Retinal pigment epithelial cell (primary cell): ENCODE measurements around the gene CACNG4.

Experiments
- DNase-seq: peaks from one replicate; pipeline ENCODE4 v3.0.0-alpha.2; 2010; ENCODE audit warnings: low read depth
- H3K4me3 ChIP-seq: 2 replicates; pipeline ENCODE4 v1.5.1; 2011; ENCODE audit warnings: mild to moderate bottlenecking, low read length, control low read depth, moderate library complexity
- TF ChIP-seq, protein P1 (sequence below): conservative IDR thresholded peaks from 2 replicates; pipeline ENCODE4 v1.5.1; 2011; ENCODE audit warnings: low read depth, low read length, control low read depth, inconsistent platforms

Gene CACNG4

DNA sequence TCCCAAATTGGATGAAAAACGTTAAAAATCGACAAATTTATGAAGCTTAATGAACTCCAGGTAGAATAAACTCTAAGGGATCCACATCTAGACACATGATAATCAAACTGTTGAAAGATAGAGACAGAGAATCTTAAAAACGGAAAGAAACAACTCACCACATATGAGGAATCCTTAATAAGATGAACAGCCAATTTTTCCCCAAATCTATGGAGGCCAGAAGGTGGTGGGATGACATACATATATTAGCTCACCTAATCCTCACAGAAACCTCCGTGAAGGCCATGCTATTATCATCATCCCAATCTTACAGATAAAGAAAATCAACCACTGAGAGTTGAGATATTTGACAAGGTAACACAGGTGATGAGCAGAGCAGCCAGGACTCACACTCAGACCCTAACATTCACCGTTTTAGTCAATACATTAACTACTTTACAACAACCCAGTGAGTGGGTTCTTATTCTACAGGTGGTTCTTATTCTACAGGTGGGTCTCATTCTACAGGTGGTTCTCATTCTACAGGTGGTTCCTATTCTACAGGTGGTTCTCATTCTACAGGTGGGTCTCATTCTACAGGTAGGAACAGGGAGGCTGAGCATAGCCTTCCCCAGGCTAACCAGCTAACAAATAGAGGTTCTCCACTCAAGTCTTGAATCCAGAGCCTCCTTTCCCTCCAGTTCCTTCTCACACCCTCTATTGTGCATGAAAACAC is 84.7 kb downstream of the CACNG4 start:
- no peak overlapping the region for H3K4me3 ChIP-seq
- no peak for DNase-seq
- TF ChIP-seq, protein P1, sequence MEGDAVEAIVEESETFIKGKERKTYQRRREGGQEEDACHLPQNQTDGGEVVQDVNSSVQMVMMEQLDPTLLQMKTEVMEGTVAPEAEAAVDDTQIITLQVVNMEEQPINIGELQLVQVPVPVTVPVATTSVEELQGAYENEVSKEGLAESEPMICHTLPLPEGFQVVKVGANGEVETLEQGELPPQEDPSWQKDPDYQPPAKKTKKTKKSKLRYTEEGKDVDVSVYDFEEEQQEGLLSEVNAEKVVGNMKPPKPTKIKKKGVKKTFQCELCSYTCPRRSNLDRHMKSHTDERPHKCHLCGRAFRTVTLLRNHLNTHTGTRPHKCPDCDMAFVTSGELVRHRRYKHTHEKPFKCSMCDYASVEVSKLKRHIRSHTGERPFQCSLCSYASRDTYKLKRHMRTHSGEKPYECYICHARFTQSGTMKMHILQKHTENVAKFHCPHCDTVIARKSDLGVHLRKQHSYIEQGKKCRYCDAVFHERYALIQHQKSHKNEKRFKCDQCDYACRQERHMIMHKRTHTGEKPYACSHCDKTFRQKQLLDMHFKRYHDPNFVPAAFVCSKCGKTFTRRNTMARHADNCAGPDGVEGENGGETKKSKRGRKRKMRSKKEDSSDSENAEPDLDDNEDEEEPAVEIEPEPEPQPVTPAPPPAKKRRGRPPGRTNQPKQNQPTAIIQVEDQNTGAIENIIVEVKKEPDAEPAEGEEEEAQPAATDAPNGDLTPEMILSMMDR = no peak

DNA sequence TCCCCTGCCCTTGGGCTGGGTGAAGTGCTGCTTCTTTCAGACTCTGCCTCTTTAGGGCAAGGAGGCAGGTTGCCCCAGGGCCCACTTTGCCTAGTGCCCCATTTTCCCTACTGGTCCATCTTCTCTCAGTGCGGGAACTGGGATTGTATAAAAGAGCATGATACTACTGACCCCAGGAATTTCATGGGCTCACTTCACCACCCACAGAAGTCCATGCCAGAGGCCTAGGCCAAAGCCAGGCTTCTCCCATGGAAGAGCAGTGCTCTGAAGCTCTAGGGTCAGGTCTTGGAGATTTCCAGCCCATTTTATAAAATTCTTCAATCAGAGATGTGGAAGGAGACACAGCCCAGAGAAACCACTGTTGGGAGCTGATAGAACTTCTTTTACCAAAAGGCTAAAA is 85.6 kb downstream of the CACNG4 start:
- H3K4me3 ChIP-seq = no peak overlapping the region
- TF ChIP-seq, protein P1 = no peak
- DNase-seq = no peak

DNA sequence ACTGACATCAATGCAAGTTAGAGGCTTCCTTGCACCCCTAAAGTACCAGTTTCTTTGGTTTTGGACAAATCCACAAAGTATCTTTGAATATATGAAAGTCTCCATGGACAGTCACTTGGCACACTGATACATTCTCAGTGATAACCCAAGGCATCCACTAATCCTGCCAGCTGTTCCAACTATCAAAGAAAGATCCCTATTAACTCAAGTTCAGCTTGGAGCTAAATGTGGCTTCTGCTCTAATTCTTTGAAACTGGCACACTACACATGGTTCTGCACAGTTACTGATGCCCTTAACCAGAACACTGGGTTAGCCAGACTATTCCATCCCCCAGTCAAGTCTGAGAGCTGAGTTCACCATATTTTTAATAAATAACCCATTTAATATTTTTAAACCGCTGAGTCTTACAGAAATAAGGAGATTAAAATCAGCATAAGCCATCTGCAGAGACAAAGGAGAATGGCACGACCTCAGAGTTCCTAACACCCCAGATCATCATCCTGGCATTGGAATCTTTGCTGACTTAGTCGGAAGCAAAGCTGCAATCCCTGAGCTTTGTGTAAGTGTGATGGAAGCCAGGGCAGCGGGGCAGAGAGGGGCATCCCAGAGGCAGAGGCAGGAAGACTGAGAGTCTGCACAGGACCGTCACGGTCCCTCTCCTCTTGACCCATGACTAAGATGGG is 86.1 kb downstream of the CACNG4 start:
- TF ChIP-seq, protein P1 = no peak
- peak; percentile 87 for DNase-seq
- no peak overlapping the region for H3K4me3 ChIP-seq

DNA sequence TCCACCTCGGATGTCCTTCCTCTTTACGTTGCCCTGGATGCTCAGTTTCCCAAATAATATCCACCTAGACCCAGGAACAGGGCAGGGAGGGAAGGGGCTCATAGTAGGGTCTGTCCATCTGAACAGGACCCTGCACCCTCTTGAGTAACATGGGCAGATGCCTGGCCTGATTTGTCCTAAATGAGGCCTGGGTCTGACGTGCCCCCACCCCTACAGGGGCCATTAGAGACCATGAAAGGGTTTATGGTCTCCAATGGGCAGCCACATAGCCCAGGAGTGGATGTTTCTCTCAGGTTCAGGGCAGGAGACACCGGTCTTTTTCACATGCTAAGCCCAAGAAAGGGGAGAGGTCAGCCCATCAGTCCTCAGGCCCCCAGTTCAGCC is 86.6 kb downstream of the CACNG4 start:
- H3K4me3 ChIP-seq = no peak overlapping the region
- no peak for DNase-seq
- TF ChIP-seq, protein P1 = no peak

DNA sequence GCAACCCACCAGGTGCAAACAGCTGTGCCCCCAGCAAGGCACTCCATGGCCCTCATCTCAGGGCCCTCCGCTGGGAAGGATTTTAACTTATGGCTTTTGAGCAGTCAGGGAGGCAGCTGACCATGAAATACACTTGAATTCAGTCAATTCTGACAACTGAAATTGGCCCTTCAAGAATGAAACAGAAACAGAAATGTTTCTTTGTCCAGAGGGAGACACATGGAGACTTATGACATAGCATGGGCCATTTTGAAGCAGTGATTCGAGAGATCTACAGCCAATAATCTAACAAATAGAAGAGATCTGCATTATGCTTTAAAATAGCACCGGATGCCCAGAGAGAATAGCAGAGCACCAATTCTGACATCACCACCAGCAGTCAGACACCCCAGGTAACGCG is 87.3 kb downstream of the CACNG4 start:
- no peak overlapping the region for H3K4me3 ChIP-seq
- TF ChIP-seq, protein P1 = no peak
- no peak for DNase-seq

DNA sequence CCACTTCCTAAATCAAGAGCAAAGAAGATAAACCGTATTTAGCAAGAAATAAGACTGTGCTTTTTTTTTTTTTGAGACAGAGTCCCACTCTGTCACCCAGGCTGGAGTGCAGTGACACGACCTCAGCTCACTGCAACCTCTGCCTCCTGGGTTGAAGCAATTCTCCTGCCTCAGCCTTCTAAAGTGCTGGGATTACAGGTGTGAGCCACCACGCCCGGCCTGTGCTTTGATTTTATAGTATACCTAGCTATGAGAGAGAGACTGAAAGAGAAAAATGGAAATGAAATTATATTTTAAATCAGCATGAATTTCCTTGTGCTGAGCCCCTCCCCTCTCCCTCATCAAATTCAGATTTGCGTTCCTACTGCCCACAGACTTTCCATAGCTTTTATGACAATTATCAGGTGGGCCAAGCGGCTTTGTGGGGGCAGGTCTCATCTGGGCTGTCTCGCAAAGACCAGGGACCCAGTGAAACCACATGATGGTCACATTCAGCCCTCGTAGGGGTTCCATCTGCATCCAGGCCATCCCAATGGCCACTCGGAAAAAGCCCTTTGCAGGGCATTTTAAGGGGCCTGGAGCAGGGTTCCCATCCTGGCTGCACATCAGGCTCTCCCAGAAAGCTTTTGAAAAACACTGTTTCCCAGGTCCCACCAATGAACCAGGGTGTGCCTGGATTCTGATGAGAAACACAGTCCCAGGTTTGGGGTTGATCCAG is 88.4 kb downstream of the CACNG4 start:
- no peak for DNase-seq
- no peak overlapping the region for H3K4me3 ChIP-seq
- TF ChIP-seq, protein P1 = no peak
